ENCODE measurements around the gene VCL.

VCL gene

GRCh38 chr10:74163319-74164068 is 165.6 kb downstream of the VCL start:
- Histone ChIP-seq H3K9me3 (ENCODE audit: low read depth, low read length) (no peaks in the 10 kb centered on the region), H3K36me3 (ENCODE audit: insufficient read depth, low read length) (no peaks in the 10 kb centered on the region), H3K9ac (ENCODE audit: insufficient read length) (no peak overlapping the region), H3K4me3 (no peak overlapping the region), H3K27ac (no peak overlapping the region)
- DNase-seq (ENCODE audit: low read depth, low spot score): no peak
- TF ChIP-seq FOXP2 (optimal IDR thresholded peaks at IDR 0.05; ENCODE audit: control extremely low read depth, extremely low read length, insufficient read depth) (no peak), POLR2AphosphoS5 (IDR thresholded peaks at IDR 0.05; ENCODE audit: borderline replicate concordance, low read depth, low read length) (no peak), EZH2 (IDR thresholded peaks at IDR 0.05) (no peak)

DNA sequence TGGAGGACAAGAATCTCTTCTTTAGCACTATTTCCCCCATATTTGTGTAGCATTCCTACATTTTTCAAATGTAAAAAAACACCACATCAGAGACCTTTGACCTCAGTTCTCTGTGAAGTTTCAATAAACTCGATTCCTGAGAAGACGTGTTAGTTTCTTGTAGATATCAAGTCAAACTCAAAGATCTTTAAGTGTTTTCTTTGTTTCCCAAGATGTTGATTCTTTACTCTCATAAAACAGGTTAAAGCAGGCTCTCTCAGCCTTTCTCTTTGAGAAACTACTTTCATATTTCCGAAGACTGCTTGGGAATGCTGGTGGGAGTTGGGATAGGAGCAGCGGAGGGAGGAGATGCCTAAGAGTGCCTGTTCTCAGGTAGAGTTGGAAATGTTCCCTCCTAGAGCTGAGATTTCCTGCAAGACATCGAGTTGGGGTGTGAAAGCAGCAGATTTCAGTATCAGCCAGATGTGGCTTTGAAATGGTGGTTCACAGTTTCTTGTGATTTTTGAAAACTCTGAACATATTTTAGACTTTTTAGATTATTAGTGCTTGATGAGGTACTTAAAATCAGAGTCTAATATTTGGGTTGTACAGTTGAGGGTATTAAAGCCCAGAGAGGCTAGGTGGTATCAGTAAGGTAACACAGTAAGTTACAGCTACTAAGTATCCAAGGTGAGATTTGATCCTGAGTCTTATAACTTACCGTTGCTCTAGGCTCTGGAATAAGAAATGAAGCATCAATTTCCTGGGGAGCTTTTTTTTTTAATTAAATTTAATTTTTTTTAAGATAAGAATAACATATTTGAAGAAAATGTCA is 167.0 kb downstream of the VCL start:
- H3K4me3 ChIP-seq: no peak overlapping the region
- H3K9ac ChIP-seq (ENCODE audit: insufficient read length): no peak overlapping the region
- TF ChIP-seq FOXP2 (optimal IDR thresholded peaks at IDR 0.05; ENCODE audit: control extremely low read depth, extremely low read length, insufficient read depth) (no peak), POLR2AphosphoS5 (IDR thresholded peaks at IDR 0.05; ENCODE audit: borderline replicate concordance, low read depth, low read length) (no peak), EZH2 (IDR thresholded peaks at IDR 0.05) (no peak)
- H3K27ac ChIP-seq: no peak overlapping the region
- no peak for DNase-seq (ENCODE audit: low read depth, low spot score)
- no peaks in the 10 kb centered on the region for H3K36me3 ChIP-seq (ENCODE audit: insufficient read depth, low read length)
- H3K9me3 ChIP-seq (ENCODE audit: low read depth, low read length): no peaks in the 10 kb centered on the region

GRCh38 chr10:74165530-74165901 is 167.6 kb downstream of the VCL start:
- no peak overlapping the region for H3K27ac ChIP-seq
- no peaks in the 10 kb centered on the region for H3K9me3 ChIP-seq (ENCODE audit: low read depth, low read length)
- no peak overlapping the region for H3K9ac ChIP-seq (ENCODE audit: insufficient read length)
- TF ChIP-seq POLR2AphosphoS5 (IDR thresholded peaks at IDR 0.05; ENCODE audit: borderline replicate concordance, low read depth, low read length): no peak
- no peak for TF ChIP-seq FOXP2 (optimal IDR thresholded peaks at IDR 0.05; ENCODE audit: control extremely low read depth, extremely low read length, insufficient read depth)
- TF ChIP-seq EZH2 (IDR thresholded peaks at IDR 0.05): no peak
- no peak for DNase-seq (ENCODE audit: low read depth, low spot score)
- no peak overlapping the region for H3K4me3 ChIP-seq
- no peaks in the 10 kb centered on the region for H3K36me3 ChIP-seq (ENCODE audit: insufficient read depth, low read length)

DNA sequence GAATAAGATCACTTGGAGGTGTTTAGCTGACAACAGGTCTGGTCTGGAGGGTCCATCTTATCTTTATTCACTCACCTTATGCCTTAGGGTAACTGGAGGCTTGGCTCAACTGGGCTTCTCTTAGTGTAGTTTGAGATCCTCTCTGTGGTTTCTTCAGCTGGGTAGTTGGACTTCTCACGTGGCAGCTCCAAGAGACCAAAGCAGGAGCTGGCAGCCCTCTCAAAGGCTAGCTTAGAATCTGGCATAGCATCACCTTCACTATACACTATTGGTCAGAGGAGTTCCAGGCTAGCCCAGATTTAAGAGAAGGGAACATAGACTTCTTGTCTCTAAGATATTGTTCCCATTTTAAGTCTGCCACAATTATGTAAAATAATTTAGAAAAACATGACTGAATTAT is 169.5 kb downstream of the VCL start:
- no peak overlapping the region for H3K27ac ChIP-seq
- TF ChIP-seq EZH2 (IDR thresholded peaks at IDR 0.05) (no peak), FOXP2 (optimal IDR thresholded peaks at IDR 0.05; ENCODE audit: control extremely low read depth, extremely low read length, insufficient read depth) (no peak), POLR2AphosphoS5 (IDR thresholded peaks at IDR 0.05; ENCODE audit: borderline replicate concordance, low read depth, low read length) (no peak)
- H3K9me3 ChIP-seq (ENCODE audit: low read depth, low read length): no peaks in the 10 kb centered on the region
- DNase-seq (ENCODE audit: low read depth, low spot score): no peak
- no peak overlapping the region for H3K9ac ChIP-seq (ENCODE audit: insufficient read length)
- no peaks in the 10 kb centered on the region for H3K36me3 ChIP-seq (ENCODE audit: insufficient read depth, low read length)
- H3K4me3 ChIP-seq: no peak overlapping the region

Measured in SK-N-MC (cell line).